ENCODE data around the gene NUMB. TPM values are rescaled to one million over a fixed set of nuclear protein-coding genes. Genes with fewer than 3 reads are reported as not detected.

Gene NUMB
- total and polyA plus RNA-seq, 4 donors = 21.2 to 45.8 (median 26.1) TPM

DNA sequence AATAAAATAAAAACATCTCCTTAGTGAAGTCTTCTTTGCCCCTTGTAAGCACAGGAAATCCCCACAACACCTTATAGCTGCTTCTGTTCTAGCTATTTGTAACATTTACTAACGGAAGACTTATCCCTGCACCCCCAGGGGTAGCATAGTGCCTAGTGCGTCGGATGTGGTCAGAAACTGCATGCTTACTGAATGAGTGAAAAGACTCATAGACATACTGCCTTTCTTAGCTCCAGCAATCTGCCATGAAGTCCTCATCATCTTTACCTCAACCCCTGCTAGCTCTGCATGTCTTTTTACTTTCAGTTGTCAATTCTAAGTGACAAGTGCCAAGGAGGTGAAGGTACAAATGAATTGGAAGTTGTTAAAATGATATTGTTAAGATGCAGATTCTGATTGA, 45.3 kb upstream of the NUMB start:
- TF ChIP-seq FOXA1 (IDR thresholded peaks at IDR 0.05) (no peak), FOXA2 (IDR thresholded peaks at IDR 0.05) (no peak), GABPA (IDR thresholded peaks at IDR 0.05 in 1 of 2, conservative IDR thresholded peaks at IDR 0.05 in 1 of 2) (no peak), HNF4A (conservative IDR thresholded peaks at IDR 0.05) (no peak), HNF4G (IDR thresholded peaks at IDR 0.05) (no peak), NR2F2 (IDR thresholded peaks at IDR 0.05) (no peak), RAD21 (IDR thresholded peaks at IDR 0.05) (no peak), YY1 (IDR thresholded peaks at IDR 0.05) (no peak), MAX (IDR thresholded peaks at IDR 0.05) (no peak), TAF1 (conservative IDR thresholded peaks at IDR 0.05) (no peak), RXRA (IDR thresholded peaks at IDR 0.05) (no peak), REST (IDR thresholded peaks at IDR 0.05) (no peak), JUND (IDR thresholded peaks at IDR 0.05) (no peak), ZBTB33 (IDR thresholded peaks at IDR 0.05) (no peak), EGR1 (IDR thresholded peaks at IDR 0.05; ENCODE audit: low read depth in 2 of 2) (no peak), SP1 (IDR thresholded peaks at IDR 0.05) (no peak)
- TF ChIP-seq, protein P1, sequence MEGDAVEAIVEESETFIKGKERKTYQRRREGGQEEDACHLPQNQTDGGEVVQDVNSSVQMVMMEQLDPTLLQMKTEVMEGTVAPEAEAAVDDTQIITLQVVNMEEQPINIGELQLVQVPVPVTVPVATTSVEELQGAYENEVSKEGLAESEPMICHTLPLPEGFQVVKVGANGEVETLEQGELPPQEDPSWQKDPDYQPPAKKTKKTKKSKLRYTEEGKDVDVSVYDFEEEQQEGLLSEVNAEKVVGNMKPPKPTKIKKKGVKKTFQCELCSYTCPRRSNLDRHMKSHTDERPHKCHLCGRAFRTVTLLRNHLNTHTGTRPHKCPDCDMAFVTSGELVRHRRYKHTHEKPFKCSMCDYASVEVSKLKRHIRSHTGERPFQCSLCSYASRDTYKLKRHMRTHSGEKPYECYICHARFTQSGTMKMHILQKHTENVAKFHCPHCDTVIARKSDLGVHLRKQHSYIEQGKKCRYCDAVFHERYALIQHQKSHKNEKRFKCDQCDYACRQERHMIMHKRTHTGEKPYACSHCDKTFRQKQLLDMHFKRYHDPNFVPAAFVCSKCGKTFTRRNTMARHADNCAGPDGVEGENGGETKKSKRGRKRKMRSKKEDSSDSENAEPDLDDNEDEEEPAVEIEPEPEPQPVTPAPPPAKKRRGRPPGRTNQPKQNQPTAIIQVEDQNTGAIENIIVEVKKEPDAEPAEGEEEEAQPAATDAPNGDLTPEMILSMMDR (IDR thresholded peaks at IDR 0.05; ENCODE audit: low read depth, low read length, missing input control) = no peak
- TF ChIP-seq, protein P2, sequence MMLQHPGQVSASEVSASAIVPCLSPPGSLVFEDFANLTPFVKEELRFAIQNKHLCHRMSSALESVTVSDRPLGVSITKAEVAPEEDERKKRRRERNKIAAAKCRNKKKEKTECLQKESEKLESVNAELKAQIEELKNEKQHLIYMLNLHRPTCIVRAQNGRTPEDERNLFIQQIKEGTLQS (IDR thresholded peaks at IDR 0.05) = no peak
- no peak overlapping the region for H3K9ac ChIP-seq (ENCODE audit: low read depth in 1 of 2, low read length in 2 of 2)
- 94% methylated on average over 3 of the region's 3 CpGs for WGBS

More for the DNA sequence above, 45.3 kb upstream of the NUMB start:
- H3K36me3 ChIP-seq (ENCODE audit: control insufficient read depth in 4 of 4, insufficient read depth in 3 of 4, low read depth in 1 of 4, low read length in 3 of 4) = peaks cover 0 to 11% (median 4%) of the 10 kb centered on the region in 4 donors
- H3K9me3 ChIP-seq (ENCODE audit: control insufficient read depth in 4 of 4, low read length in 3 of 4) = no peaks in the 10 kb centered on the region
- no peaks in the 10 kb centered on the region for H3K27me3 ChIP-seq (ENCODE audit: control insufficient read depth in 4 of 4, insufficient read depth in 4 of 4, low read length in 3 of 4)
- no peak overlapping the region for H3K4me3 ChIP-seq (ENCODE audit: low read depth in 1 of 3, low read length in 3 of 3)
- DNase-seq (ENCODE audit: low spot score) = no peak
- no peak overlapping the region for H3K27ac ChIP-seq (ENCODE audit: low read depth in 1 of 2, low read length in 2 of 2)
- peaks cover 0 to 6% (median 2%) of the 10 kb centered on the region in 4 donors for H3K4me1 ChIP-seq (ENCODE audit: control insufficient read depth in 4 of 4, insufficient read depth in 4 of 4, low read length in 3 of 4)
